GM12865 (cell line): ENCODE results near the gene CCDC159.
"Not testable (repeated sequence)": the region's sequence is repeated elsewhere in the genome, so short reads cannot be mapped to it uniquely, and the experiment has no call there.

Experiments used
- DNase-seq: peaks from one replicate; pipeline ENCODE4 v3.0.0; 2010; ENCODE audit warnings: low read depth
- H3K4me3 ChIP-seq: 2 replicates; pipeline ENCODE4 v1.5.1; 2011; ENCODE audit warnings: mild to moderate bottlenecking, low read depth, low read length, control low read depth
- TF ChIP-seq, protein P1 (sequence below): IDR thresholded peaks from 2 replicates; pipeline ENCODE4 v1.5.1; 2011; ENCODE audit warnings: low read length, control low read depth, low read depth, inconsistent platforms; ENCODE audit not compliant: insufficient read depth; ENCODE audit errors: missing control alignments

Gene CCDC159

DNA sequence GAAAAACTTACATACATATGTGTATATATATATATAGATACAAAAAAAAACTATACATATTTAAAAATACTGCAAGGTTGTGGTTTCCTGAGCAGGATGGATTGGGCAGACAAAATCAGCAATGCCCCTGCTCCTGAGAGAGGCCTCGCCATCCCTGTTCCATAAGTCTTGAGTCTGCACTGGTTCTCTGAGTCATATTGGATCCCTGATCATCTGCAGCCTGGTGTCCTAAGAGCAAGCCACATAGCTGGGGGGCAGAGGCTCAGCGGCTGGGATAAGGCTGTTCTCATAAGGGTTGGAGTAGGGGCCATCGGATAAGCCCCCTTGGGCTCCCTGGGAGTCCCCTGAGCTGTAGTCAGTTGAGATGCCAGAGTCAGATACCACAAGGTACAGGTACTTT, 31.4 kb downstream of the CCDC159 start:
- no peak for DNase-seq
- H3K4me3 ChIP-seq, result peak overlapping the region; percentile 39; the same call in 1 of the 2 replicates
- TF ChIP-seq, protein P1, sequence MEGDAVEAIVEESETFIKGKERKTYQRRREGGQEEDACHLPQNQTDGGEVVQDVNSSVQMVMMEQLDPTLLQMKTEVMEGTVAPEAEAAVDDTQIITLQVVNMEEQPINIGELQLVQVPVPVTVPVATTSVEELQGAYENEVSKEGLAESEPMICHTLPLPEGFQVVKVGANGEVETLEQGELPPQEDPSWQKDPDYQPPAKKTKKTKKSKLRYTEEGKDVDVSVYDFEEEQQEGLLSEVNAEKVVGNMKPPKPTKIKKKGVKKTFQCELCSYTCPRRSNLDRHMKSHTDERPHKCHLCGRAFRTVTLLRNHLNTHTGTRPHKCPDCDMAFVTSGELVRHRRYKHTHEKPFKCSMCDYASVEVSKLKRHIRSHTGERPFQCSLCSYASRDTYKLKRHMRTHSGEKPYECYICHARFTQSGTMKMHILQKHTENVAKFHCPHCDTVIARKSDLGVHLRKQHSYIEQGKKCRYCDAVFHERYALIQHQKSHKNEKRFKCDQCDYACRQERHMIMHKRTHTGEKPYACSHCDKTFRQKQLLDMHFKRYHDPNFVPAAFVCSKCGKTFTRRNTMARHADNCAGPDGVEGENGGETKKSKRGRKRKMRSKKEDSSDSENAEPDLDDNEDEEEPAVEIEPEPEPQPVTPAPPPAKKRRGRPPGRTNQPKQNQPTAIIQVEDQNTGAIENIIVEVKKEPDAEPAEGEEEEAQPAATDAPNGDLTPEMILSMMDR, result no peak

DNA sequence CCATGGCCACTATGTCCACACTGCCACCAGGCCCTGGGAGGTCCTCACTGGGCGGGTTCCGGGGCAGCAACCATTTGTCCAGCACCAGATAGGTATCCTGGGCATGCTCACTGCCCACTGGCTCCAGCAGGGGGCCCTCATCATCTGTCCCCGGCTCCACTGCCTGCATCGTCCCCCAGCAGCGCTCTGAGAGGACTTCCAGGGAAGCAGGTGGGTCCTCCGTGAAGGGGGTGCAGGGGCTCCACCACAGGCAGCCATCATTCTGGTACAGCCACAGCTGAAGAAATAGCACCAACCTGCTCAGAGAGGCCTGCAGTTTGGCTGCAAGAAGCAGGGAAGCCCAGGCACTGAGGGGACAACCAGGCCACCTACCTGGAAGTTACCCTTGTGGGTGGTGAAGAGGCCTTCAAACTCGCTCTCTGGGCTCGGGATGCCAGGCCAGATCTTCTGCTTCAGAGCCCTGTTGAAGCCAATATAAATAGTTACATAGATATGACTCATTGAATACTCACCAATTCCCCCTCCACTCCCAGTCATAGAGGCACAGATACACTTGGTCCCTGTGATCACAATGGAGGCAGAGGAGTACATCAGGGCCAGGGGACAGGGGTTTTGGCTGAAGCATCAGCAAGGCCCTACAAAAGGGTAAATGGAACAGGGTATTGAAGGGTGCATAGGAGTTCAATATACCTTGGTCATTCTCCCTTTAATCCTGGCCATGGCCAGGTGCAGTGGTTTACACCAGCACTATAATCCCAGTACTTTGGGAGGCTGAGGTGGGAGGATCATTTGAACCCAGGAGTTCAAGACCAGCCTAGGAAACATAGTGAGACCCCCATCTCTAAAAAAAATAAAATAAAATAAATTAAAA, 32.2 kb downstream of the CCDC159 start:
- peak; percentile 56 for DNase-seq
- no peak overlapping the region for H3K4me3 ChIP-seq
- TF ChIP-seq, protein P1, result peak; percentile 68

DNA sequence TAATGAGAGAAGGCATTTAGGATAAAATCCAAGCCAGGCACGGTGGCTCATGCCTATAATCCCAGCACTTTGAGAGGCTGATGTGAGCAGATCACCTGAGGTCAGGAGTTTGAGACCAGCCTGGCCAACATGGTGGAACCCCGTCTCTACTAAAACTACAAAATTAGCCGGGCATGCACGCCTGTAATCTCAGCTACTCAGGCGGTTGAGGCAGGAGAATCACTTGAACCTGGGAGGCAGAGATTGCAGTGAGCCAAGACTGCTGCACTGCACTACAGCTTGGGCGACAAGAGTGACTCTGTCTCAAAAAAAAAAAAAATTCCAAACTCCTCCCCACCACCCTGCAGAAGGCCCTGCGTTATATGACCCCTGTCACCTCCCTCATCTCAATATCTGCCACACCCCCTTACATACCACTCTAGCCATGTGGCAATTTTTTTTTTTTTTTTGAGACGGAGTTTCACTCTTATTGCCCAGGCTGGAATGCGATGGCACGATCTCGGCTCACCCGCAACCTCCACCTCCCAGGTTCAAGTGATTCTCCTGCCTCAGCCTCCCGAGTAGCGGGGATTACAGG, 33.0 kb downstream of the CCDC159 start:
- not testable (repeated sequence) for DNase-seq, H3K4me3 ChIP-seq

DNA sequence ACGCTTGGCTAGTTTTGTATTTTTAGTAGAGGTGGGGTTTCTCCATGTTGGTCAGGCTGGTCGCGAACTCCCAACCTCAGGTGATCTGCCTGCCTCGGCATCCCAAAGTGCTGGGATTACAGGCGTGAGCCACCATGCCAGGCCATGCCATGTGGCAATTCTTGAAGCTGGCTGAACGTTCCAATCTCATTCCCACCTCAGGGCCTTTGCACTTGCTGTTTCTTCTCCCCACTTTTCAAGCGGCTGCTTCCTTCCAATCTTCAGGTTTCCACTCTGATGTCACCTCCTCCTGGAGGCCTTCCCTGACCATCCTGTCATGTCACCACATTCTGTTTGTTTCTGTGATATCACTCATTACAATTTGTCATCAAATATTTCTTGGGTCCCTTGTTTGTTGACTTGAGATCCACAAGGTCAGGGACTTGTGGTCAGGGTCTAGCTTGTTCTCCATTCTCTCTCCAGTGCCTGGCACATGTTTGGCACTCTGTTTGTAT, 33.6 kb downstream of the CCDC159 start:
- no peak for DNase-seq
- TF ChIP-seq, protein P1, result no peak
- peak overlapping the region; percentile 79 for H3K4me3 ChIP-seq

DNA sequence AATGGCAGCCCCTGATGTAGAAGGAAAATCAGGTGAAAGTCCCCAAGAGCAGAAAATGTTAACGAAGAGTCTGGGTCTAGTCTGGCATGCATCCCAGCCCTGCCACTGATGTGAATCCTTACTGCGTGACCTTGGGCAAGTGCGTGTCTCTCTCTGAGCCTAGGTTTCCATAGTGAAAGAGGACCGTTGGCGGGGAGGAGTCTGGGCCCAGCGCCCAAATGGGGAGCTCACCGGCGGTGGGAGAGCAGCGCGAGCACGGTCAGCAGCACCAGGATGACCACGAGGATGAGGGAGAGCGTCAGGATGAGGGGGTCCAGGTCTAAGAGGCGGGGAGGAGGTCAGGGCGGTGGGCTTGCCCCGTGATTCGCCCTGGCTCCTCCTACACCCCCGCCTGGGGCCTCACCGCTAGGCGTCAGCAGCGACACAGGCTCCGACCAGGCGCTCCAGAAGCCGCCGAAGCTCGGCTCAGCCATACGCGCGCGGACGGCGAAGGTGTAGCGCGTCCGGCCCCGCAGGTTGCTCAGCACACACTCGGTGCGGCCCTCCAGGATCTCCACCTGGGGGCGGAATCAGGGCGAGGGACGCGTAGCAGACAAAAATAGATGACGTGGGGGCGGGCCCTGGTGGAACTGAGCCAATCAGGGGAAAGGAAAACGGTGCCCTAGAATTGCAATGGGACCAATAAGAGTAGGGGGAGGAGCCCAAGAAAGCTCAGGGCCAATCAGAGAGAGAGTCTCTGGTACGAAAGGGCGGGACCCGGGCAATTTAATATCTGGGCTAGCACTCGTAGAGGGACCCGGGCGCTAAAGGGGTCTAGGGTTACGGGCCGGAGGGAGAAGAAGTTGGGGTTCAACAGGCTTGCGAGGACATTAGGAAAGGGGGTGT, 34.6 kb downstream of the CCDC159 start:
- TF ChIP-seq, protein P1, result peak; percentile 82
- DNase-seq, result peak; percentile 99
- H3K4me3 ChIP-seq, result peak overlapping the region; percentile 79

DNA sequence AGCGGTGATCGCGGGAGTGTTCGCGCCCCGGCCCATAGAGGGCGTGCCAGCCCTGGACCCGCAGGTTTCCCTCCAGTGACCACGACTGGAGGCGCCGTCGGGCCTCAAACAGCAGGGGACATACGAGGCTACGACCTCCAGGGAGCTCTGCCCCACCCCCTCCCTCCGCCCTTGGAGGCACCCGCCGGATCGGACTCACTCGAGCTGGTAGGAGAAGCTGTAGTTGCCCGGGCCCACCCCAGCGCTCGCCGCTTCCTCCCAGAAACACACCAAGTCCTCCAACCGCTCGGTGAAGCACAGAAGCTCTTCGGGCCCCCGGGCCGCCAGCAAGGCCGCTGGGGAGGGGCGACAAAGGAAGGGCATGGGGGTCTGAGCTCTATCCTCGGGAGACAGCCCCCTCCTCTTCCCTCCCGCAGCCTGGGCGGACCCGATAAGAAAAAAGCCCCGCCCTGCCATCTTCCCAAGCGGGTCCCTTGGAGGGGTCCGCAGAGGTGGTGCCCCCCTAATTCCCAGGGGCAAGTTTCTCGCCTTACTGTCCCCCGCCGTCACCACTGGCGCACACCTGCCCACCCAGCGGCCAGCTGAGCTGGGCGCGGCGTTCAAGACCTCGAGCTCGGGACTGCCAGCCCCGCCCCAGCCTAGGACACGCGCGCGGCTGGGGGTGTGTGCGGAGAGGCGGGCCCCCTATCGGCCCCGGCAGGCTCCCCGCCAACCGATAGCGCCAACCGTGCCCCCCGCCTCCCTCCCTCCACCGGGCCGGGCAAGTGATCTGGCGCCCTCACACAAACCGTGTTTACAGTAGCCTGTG, 36.8 kb downstream of the CCDC159 start:
- TF ChIP-seq, protein P1, result peak; percentile 77
- peak overlapping the region; percentile 27 for H3K4me3 ChIP-seq
- DNase-seq, result peak; percentile 52
